H54 (cell line): Measurements from ENCODE around the gene COA8.
"Not testable (repeated sequence)": the region's sequence is repeated elsewhere in the genome, so short reads cannot be mapped to it uniquely, and the experiment has no call there.

Experiments used
- DNase-seq: peaks from one replicate; pipeline ENCODE4 v3.0.0; 2011; ENCODE audit warnings: low spot score, mixed read lengths; ENCODE audit not compliant: insufficient read length
- FAIRE-seq: peaks from 3 replicates; lab custom pipeline; 2011; peaks lifted over from hg19 to GRCh38; lab: Jason Lieb, UNC
- POLR2A ChIP-seq: IDR thresholded peaks from 2 replicates; pipeline ENCODE4 v1.6.1; 2011; ENCODE audit warnings: low read depth, mild to moderate bottlenecking, low read length

Gene COA8

GRCh38 chr14:103607822-103608221 is 45.1 kb downstream of the COA8 start:
- FAIRE-seq, result no peak

GRCh38 chr14:103609081-103609480 is 46.3 kb downstream of the COA8 start:
- DNase-seq, FAIRE-seq: not testable (repeated sequence)

More at GRCh38 chr14:103607822-103608221, 45.1 kb downstream of the COA8 start:
- DNase-seq, result no peak
- TF ChIP-seq POLR2A, result no peak

- DNase-seq (no peak), FAIRE-seq (no peak)
- TF ChIP-seq POLR2A, result no peak
These were observed 48.5 kb downstream of the COA8 start for GRCh38 chr14:103611215-103611614.

- no peak for FAIRE-seq
- no peak for DNase-seq
- no peak for TF ChIP-seq POLR2A
These were observed 50.8 kb downstream of the COA8 start for GRCh38 chr14:103613517-103613916.

GRCh38 chr14:103616635-103617300 is 54.0 kb downstream of the COA8 start:
- no peak for TF ChIP-seq POLR2A
- DNase-seq (no peak), FAIRE-seq (no peak)

GRCh38 chr14:103619057-103619456 is 56.3 kb downstream of the COA8 start:
- FAIRE-seq (no peak), DNase-seq (no peak)
- no peak for TF ChIP-seq POLR2A

GRCh38 chr14:103621860-103622259 is 59.1 kb downstream of the COA8 start:
- no peak for FAIRE-seq
- DNase-seq, result no peak
- no peak for TF ChIP-seq POLR2A

- no peak for TF ChIP-seq POLR2A
- FAIRE-seq, result no peak
- no peak for DNase-seq
These were observed 60.5 kb downstream of the COA8 start for GRCh38 chr14:103623308-103623707.

- DNase-seq (no peak), FAIRE-seq (no peak)
- TF ChIP-seq POLR2A, result no peak
These were observed 61.2 kb downstream of the COA8 start for GRCh38 chr14:103623883-103624482.

- DNase-seq, result peak; percentile 89
- TF ChIP-seq POLR2A, result 0 out of 2 replicates have a peak, but pooled peaks have one; percentile 24
- peak; percentile 93 for FAIRE-seq
These were observed 62.1 kb downstream of the COA8 start for GRCh38 chr14:103624860-103625259.

- DNase-seq (no peak), FAIRE-seq (no peak)
- no peak for TF ChIP-seq POLR2A
These were observed 62.8 kb downstream of the COA8 start for GRCh38 chr14:103625356-103626095.

- TF ChIP-seq POLR2A, result no peak
- FAIRE-seq (no peak), DNase-seq (no peak)
These were observed 63.5 kb downstream of the COA8 start for GRCh38 chr14:103626146-103626850.

GRCh38 chr14:103627073-103628025 is 64.6 kb downstream of the COA8 start:
- FAIRE-seq, result no peak
- DNase-seq, result no peak
- TF ChIP-seq POLR2A, result no peak
